Skeletal muscle cell (primary cell): ENCODE data around the gene STAC3.

ENCODE experiments used
- DNase-seq: peaks from one replicate; pipeline ENCODE4 v3.0.0-alpha.2; 2010; ENCODE audit warnings: low read depth
- H3K4me3 ChIP-seq: 2 replicates; pipeline ENCODE4 v1.5.1; 2011; ENCODE audit warnings: low read depth, mild to moderate bottlenecking, control low read depth, low read length, moderate library complexity

The STAC3 gene

GRCh38 chr12:57215668-57216013 lies 35.3 kb downstream of the STAC3 start:
- H3K4me3 ChIP-seq = no peak overlapping the region
- no peak for DNase-seq

- no peak overlapping the region for H3K4me3 ChIP-seq
- DNase-seq = no peak
These were observed 35.9 kb downstream of the STAC3 start for GRCh38 chr12:57215065-57215464.

GRCh38 chr12:57214398-57214781 lies 36.6 kb downstream of the STAC3 start:
- no peak for DNase-seq
- H3K4me3 ChIP-seq = no peak overlapping the region

DNA sequence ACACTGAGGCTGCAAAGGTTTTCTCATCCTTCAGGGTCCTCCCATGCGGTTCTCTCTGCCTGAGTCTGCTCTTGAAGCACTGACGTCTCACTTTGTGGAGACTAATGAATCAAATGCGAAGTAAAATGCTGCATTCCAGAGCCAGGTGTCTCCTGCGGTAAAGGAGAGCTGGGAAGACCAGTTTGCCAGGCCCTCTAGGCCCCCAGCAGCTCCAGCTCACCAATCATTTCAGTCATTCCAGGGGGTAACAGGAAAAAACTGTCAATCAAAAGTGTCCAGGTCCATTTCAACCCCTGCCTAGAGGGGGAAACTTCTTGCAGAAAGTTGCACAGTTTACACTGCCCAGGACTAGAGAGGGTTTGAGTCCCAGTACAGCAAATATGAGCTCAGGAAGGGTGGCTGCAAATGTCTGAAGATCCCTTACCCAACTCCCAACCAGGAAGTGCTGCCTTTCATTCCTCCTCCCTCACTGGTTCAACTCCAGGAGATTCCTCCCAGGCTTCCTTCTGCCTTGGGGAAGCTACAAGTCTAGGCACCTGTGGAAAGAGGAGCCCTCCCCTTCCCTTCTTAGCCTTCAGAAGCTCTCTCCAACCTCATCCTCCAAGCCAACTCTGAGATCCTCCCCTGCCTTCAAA lies 37.1 kb downstream of the STAC3 start:
- H3K4me3 ChIP-seq = no peak overlapping the region
- DNase-seq = no peak

GRCh38 chr12:57213058-57213715 lies 37.8 kb downstream of the STAC3 start:
- H3K4me3 ChIP-seq = no peak overlapping the region
- DNase-seq = no peak

DNA sequence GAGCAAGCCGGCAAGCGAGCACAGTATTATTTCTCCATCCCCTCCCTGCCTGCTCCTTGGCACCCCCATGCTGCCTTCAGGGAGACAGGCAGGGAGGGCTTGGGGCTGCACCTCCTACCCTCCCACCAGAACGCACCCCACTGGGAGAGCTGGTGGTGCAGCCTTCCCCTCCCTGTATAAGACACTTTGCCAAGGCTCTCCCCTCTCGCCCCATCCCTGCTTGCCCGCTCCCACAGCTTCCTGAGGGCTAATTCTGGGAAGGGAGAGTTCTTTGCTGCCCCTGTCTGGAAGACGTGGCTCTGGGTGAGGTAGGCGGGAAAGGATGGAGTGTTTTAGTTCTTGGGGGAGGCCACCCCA lies 38.3 kb downstream of the STAC3 start:
- DNase-seq = no peak
- no peak overlapping the region for H3K4me3 ChIP-seq

GRCh38 chr12:57211791-57212700 lies 38.9 kb downstream of the STAC3 start:
- no peak for DNase-seq
- H3K4me3 ChIP-seq = no peak overlapping the region

DNA sequence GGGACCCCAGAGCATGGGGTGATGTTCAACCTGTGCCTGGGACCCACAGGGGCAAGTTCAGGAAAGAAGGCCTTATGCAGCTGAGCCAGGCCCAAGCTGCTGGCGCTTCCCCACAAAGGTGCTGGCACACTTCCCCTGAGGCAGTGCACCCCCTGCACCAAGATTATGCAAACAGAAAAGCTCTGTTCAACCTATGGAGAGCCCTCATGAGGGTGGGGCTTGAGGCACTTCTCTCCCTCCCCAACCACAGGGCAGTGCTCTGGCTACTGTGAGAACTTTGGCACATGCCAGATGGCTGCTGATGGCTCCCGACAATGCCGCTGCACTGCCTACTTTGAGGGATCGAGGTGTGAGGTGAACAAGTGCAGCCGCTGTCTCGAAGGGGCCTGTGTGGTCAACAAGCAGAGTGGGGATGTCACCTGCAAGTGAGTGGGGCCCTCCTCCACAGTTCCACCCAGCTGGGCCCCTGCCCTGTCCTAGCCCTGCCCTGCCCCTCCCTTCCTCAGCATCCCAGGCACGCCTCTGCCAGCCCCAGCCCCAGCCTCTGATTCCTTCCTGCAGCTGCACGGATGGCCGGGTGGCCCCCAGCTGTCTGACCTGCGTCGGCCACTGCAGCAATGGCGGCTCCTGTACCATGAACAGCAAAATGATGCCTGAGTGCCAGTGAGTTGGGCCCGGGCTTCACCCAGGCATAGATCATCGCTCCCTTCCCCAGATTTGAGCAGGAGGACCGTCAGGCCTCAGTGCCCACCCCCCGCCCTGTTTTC lies 39.9 kb downstream of the STAC3 start:
- no peak overlapping the region for H3K4me3 ChIP-seq
- DNase-seq = no peak

GRCh38 chr12:57210461-57210860 lies 40.5 kb downstream of the STAC3 start:
- no peak for DNase-seq
- H3K4me3 ChIP-seq = no peak overlapping the region

DNA sequence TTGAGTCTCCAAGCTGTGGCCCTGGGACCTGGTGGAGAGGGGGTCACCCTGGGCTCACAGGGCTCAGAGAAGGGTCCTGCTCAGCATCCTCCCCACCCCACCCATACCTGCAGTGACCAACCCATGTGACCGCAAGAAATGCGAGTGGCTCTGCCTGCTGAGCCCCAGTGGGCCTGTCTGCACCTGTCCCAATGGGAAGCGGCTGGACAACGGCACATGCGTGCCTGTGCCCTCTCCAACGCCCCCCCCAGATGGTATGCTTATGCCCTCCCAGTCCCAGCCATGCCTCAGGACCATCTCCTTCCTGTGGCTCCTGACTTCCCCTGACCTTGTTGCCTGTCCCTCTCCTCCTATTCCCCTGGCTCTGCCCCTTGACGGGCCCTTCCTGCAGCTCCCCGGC lies 41.1 kb downstream of the STAC3 start:
- no peak overlapping the region for H3K4me3 ChIP-seq
- no peak for DNase-seq

- DNase-seq = no peak
- no peak overlapping the region for H3K4me3 ChIP-seq
These were observed 42.2 kb downstream of the STAC3 start for GRCh38 chr12:57208631-57209282.

DNA sequence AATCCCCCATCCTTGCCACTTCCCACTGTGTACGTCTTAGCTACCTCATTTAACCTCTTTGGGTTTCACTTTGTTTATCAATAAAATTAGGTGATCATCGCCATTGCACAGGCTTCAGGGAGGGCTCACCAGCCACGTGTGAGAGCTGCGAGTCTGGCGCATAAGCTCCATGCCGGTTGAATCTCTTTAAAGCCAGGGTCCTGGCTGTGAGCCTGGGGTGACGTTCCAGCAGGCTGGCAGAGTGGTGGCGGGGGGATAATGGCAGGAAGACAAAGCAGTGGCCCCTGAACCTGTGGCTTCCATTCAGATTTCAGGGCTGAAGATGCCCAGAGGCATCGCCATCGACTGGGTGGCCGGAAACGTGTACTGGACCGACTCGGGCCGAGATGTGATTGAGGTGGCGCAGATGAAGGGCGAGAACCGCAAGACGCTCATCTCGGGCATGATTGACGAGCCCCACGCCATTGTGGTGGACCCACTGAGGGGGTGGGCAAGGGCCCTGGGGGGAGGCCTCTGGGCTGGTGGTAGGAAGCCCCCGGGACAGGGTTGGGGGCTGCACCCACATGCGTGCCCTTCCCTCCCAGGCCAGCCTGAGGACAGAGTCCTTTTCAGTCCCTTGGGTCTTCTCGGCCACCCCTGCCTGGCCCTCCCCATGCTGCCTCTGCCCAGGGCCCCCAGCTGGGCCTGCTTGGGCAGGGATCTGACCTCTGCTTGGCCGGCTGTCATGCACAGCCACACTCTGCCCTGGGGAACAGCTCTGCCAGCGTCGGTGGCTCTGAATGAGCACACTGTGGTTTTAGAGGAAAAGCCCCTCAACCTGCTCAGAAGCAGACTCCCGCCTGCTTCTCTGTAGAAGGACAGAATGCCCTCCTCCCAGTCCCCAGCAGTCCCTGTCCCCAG lies 43.0 kb downstream of the STAC3 start:
- no peak overlapping the region for H3K4me3 ChIP-seq
- no peak for DNase-seq

DNA sequence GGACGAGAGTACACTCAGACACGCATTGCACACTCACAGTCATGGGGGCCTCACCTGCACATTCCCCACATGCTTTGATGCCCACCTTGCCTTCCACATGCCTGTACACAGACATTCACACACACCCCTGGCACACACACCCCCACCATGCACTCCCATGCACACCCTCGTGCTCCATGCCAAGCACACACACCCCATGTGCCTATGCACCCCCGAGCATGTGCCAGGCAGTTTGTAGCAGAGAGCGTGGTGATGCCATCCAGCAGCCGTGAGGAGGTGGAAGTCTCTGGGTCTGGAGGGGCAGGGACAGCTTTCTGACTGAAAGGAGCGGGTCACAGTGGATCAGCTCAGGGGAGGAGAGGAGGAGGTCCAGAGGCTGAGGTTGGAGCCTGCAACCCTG lies 45.1 kb downstream of the STAC3 start:
- no peak overlapping the region for H3K4me3 ChIP-seq
- no peak for DNase-seq

DNA sequence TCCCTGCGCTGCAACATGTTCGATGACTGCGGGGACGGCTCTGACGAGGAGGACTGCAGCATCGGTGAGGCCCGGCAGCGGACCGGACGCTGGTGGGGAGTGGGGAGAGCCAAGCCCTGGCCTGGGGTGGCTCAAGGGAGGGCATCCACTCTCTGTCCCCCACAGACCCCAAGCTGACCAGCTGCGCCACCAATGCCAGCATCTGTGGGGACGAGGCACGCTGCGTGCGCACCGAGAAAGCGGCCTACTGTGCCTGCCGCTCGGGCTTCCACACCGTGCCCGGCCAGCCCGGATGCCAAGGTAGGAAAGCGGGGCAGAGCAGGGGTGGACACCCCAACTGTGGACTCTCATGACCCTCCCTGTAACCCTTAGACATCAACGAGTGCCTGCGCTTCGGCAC lies 45.8 kb downstream of the STAC3 start:
- DNase-seq = no peak
- H3K4me3 ChIP-seq = no peak overlapping the region

DNA sequence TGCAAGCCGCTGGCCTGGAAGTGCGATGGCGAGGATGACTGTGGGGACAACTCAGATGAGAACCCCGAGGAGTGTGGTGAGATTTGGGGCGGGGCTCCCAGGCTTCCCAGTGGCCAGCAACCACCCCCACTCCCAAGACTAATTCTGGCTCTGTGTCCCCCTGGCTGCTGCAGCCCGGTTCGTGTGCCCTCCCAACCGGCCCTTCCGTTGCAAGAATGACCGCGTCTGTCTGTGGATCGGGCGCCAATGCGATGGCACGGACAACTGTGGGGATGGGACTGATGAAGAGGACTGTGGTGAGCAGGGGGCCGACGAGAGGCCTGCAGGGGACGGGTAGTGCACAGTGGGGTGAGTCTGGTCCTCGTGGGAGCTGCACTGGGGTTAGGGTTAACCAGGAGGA lies 46.5 kb downstream of the STAC3 start:
- DNase-seq = no peak

GRCh38 chr12:57203791-57204190 lies 47.2 kb downstream of the STAC3 start:
- no peak for DNase-seq
- no peak overlapping the region for H3K4me3 ChIP-seq

More for the DNA sequence above, 46.5 kb downstream of the STAC3 start:
- no peak overlapping the region for H3K4me3 ChIP-seq

DNA sequence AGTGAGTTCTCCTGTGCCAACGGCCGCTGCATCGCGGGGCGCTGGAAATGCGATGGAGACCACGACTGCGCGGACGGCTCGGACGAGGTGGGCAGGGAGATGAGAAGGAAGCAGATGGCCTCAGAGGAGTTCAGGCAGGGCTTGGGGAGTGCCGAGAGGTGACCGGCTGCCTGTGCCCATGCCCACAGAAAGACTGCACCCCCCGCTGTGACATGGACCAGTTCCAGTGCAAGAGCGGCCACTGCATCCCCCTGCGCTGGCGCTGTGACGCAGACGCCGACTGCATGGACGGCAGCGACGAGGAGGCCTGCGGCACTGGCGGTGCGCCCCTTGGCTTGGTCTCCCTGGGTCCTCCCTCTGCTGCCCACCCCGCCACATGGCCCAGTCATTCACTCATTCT lies 47.8 kb downstream of the STAC3 start:
- no peak for DNase-seq
- H3K4me3 ChIP-seq = no peak overlapping the region

- H3K4me3 ChIP-seq = no peak overlapping the region
- DNase-seq = no peak
These were observed 48.7 kb downstream of the STAC3 start for GRCh38 chr12:57202321-57202720.

- H3K4me3 ChIP-seq = no peak overlapping the region
- no peak for DNase-seq
These were observed 49.4 kb downstream of the STAC3 start for GRCh38 chr12:57201631-57202030.
